DMS53 treated with DMSO at 0.1 percent for 48 hours (cell line): ENCODE measurements around the gene YPEL1.
"Not testable (repeated sequence)": the region's sequence is repeated elsewhere in the genome, so short reads cannot be mapped to it uniquely, and the experiment has no call there.

Experiments
- DNase-seq: peaks from one replicate; lab custom pipeline; 2025; ENCODE audit not compliant: unreplicated experiment; lab: John Stamatoyannopoulos, UW

Gene YPEL1

DNA sequence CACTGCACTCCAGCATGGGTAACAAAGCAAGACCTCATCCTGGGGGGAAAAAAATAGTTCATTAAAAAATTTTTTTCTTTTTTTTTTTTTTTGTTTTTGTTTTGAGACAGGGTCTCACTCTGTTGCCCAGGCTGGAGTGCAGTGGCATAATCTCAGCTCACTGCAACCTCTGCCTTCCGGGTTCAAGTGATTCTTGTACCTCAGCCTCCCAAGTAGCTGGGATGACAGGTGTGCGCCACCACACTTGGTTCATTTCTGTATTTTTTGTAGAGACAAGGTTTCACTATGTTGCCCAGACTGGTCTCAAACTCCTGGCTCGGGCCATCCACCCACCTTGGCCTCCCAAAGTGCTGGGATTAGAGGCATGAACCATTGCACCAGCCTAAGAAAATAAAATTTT, 11.1 kb downstream of the YPEL1 start:
- DNase-seq = not testable (repeated sequence)

DNA sequence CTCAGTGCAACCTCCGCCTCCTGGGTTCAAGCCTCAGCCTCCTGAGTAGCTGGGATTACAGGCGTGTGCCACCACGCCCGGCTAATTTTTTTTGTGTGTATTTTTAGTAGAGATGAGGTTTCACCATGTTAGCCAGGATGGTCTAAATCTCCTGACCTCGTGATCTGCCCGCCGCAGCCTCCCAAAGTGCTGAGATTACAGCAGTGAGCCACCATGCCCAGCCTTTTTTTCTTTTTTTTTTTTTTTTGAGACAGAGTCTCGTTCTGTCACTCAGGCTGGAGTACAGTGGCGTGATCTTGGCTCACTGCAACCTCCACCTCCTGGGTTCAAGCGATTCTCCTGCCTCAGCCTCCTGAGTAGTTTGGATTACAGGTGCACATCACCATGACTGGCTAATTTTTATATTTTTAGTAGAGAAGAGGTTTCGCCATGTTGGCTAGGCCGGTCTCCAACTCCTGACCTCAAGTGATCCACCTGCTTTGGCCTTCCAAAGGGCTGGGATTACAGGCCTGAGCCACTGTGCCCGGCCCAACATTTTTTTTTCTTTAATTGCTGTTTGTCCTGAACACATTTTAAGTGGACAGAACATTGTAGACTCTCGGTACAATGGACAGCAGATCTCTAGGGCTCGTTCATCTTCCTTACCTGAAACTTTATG, 14.3 kb downstream of the YPEL1 start:
- DNase-seq = not testable (repeated sequence)

GRCh38 chr22:21720191-21720859, 15.3 kb downstream of the YPEL1 start:
- DNase-seq = not testable (repeated sequence)

DNA sequence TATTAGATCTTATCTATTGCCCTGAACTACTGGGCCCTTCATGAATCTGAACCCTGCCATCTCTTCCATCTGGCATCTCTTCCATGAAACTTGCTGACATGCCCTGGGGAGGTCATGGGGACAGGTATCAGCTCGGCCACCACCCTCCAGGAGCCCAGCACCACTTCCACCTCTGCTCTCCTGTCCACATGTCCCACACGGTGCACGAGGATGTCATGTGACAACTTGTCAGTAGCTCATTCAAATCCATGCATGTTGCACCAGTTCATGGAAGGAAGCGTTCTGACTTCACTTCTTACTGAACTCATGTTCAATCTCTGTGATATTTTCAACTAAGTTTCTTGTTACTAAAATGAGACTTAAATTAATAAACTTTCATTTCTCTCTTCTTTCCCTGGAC, 16.6 kb downstream of the YPEL1 start:
- no peak for DNase-seq

DNA sequence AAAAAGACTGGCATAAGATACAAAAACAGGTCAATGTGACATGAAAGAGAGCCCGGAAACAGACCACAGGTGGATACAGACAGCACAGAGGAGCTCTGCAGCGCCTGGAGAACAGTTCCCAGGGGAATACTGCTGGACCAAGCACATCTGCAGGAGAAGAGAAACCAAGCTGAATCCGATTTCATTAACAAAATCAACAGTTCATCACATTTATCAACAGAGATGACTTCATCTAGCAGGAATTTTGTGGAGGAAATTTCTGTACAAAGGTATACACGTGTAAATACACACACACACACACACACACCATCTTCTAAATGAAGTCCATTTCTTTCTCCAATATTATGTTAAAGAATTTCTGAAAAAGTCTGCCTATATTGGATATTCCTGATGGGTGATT, 17.1 kb downstream of the YPEL1 start:
- DNase-seq = no peak

GRCh38 chr22:21716395-21717122, 19.0 kb downstream of the YPEL1 start:
- not testable (repeated sequence) for DNase-seq

DNA sequence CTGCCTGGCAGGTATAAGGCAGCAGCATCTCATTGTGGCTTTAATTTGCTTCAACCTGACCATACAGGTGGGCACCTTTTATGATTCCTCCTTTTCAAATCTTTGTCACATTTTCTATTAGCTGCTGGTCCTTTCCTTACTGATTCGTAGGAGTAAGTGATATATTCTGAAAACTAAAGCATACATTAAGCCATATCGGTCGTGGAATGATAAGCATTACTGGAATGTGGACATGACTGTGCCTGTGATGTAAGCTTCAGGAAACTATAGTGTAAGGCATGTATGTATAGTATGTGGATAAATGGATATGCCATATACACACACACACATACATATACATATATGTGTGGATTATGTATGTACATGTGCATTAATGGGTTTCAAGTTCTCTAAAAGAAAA, 20.8 kb downstream of the YPEL1 start:
- DNase-seq = no peak

- DNase-seq = no peak
Measured at GRCh38 chr22:21714059-21714770, 21.4 kb downstream of the YPEL1 start.

DNA sequence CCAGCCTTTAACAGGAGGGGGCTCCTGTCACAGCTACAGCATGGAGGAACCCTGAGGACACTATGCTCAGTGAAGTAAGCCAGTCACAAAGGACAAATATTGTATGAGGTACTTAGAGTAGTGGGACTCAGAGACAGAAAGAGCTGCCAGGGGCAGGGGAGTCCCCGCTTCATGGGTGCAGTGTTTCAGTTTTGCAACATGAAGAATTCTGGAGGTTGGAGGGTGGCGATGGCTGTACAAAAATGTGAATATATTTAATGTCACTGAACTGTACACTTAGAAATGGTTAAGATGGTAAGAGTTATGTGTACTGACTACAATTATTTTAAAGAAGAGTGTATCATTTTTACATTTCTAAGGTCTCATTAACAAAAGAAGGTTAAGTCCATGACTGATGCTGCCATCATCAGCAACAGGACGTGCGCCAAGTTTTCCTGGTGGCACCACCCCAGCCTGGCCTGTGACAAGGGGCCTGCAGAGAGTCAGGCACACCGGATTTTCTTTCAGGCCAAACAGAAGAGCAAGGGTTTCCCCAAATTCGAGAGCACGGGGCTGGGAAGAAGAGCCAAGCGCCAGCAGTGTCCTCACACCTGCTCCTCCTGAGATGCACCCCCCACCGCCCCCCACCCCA, 22.1 kb downstream of the YPEL1 start:
- no peak for DNase-seq

DNA sequence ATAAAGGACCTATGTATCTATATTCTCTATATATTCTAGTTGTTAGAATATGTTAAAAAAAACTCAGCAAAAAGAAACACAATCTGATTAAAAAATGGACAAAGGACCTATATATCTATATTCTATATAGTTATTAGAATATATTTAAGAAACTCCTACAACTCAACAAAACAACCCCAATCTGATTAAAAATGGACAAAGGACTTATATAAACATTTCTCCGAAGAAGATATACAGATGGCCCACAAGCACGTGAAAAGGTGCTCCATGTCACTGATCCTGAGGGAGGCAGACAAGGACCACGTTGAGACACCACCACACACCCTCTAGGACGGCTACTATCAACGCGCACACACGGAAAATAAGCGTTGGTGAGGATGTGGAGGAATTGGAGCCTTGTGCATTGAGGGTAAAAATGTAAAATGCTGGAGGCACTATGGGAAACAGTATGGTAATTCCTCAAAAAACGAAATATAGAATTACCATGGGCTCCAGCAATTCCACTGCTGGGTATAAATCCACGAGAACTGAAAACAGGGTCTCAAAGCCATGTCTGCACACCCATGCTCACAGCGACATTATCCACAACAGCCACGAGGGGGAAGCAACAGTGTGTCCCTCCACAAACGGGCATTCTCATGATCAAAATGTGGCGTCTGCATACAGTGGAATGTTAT, 22.7 kb downstream of the YPEL1 start:
- DNase-seq = no peak

- DNase-seq = no peak
Measured at GRCh38 chr22:21711851-21712250, 23.7 kb downstream of the YPEL1 start.

GRCh38 chr22:21710156-21710555, 25.4 kb downstream of the YPEL1 start:
- no peak for DNase-seq

- DNase-seq = no peak
Measured at GRCh38 chr22:21709688-21710087, 25.9 kb downstream of the YPEL1 start.

GRCh38 chr22:21708960-21709359, 26.6 kb downstream of the YPEL1 start:
- no peak for DNase-seq

GRCh38 chr22:21707677-21708076, 27.9 kb downstream of the YPEL1 start:
- DNase-seq = no peak

DNA sequence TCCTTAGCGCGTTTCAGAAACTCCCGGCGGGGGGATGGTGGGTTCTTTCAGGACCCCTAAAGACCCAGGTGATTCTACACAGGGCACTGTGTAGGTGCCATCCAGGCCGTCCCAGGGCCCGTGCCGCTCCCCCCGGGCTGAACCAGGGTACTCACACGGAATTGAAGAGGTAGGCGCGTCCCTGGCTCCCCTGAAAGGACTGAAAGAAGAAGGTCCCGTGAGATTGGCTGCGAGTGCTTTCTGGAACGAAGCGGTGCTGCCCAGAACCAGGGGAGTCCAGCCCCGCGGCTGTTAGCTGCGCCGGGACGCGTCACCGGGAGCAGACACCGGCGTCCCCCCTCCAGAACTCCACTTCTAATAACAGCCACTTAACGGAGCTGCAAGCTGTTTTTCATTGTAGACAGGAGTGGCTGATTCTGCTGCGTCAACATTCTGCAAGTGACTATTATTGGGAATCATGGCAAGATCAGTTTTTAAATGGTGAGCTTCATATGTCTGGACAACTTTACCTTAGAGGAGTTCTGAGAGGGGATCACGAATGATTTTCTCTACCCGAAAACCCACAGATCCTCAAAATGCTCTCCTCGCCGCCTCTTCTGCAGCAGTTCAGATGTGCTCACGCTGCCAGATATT, 31.8 kb downstream of the YPEL1 start:
- DNase-seq = no peak

DNA sequence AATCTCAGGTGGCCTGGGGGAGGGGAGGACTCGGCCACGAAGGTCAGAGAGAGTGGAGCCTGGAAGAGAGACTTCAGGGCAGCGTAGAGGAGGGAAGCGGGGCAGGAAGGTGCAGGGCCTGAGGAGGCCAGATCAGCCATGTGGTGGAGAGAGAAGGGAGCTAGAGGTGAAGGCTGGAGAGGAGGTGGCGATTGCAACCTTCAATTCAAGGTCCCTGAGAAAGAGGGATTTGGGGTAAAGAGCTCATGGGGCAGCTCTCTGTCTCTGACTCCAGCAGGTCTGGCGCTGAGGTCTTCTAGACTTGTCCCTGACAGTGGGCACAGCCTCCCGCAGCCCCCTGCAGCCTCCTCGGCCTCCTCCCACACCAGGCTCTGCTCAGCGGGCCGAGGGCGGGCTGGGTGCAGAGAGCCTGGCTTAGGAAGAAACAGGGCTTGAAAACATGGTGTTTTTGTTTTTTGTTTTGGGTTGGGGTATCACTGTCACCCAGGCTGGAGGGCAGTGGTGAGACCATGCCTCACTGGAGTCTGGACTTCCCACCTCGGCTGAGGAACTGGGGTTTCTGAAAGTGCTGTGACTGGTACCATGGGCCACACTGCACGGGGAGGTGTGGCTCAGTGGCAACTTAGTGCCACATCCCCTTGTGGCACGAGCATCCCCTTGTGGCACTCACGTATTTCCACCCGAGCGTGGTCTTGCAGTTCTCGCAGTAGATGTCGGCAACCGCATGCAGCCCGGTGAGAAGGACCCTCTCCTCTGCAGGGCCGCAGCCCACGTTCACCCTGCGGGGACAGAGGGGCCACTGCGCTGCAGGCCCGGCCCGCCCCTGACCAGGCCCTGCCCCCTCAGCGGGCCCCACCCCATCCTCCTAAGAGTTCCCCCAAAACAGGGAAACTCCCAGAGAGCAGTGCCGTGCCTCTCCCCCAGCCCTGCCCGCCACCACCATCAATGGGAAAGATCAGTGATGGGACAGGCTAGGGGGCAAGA, 32.6 kb downstream of the YPEL1 start:
- no peak for DNase-seq

DNA sequence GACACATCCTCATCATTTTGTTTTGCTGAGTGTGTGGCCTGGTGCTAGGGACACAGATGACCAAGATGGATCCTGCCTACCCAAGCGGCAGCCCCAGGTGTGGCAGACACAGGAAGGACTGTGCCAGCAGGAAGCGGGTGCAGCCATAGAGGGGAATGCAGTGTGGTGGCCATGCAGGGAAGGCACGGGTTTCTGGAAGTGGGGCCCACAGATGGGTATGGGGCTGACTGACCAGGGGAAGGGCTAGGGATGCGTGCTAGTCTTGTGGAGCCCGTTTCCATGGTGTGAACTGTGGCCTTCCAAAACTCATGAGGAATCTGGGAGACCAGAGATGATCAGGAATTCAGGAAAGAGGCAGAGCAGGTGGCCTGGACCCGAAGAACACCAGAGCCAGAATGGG, 33.5 kb downstream of the YPEL1 start:
- no peak for DNase-seq

DNA sequence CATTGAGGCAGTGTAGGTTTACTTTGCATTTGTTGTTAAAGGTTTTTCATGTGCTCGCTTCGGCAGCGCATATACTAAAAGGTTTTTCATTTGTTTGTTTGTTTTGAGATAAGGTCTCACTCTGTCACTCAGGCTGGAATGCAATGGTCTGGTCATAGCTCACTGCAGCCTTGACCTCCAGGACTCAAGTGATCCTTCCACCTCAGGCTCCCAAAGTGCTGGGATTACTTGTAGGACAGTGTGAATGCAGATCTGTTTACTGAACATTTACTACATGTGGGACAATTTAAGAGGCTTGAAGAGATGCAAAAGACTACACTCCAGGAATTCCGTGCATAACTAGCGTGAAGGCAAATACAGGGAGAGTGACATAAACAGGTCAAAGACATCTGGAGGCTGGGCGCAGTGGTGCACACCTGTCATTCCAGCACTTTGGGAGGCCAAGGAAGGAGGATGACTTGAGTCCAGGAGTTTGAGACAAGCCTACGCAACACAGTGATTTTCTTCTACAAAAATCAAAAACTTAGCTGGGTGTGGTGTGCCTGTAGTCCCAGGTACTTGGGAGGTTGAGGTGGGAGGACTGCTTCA, 34.1 kb downstream of the YPEL1 start:
- no peak for DNase-seq
